ENCODE results near the gene RNLS.

The RNLS gene

DNA sequence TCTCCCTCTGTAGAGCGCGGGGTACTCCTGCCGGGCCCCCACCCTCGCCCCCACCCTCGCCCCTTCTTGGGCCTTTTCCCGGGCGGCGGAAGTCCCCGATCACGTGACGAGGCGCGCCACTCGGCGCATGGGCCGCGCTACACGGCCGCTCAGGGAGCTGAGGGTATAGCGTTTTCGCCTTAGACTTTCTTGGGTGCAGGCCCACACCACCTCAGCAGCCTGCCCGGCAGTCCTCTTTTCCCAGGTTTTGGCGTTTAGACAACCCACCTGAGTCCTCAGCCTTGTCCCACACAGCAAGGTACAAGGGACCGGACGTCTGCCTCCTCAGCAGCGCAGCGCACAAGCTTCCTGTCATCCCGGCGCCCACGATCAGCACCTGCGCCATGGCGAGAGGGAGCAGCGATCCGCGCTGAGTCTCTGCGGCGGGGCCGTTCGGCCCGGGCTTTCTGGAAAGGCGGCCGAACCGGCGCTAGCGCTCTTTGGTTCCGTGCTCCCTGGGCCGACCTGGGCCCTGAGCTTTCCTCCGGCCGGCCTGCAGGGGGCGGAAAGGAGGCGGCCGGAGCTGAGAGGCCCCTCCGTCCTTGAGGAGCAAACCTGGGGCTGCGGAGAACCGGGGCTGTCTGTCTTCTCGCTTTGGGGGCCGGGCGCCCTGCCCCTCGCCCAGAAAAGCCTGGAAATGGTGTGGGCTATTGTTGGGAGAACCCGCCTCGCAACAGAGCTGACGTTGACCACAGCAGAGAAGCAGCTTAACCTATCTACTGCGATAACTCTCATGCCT is at the start of gene RNLS:
TSS of gene RNLS (minus strand) at position 513 of the 778 bp plus-strand sequence.
- Mint-ChIP-seq H3K9me3 (no peaks in the 10 kb centered on the region), H3K4me1 (peaks cover 11% of the 10 kb centered on the region), H3K4me3 (peak within 1 kb of the TSS; percentile 86), H3K27ac (peak within 1 kb of the TSS; percentile 96), H3K36me3 (peaks cover 7% of the 10 kb centered on the region)
- peak; percentile 91 for ATAC-seq
- peak; percentile 59 to 87 for DNase-seq (ENCODE audit: low spot score in 2 of 2)

GRCh38 chr10:88624840-88625239 is 41.7 kb upstream of the RNLS start:
- Mint-ChIP-seq H3K4me3 (no peak overlapping the region), H3K9me3 (no peaks in the 10 kb centered on the region)

GRCh38 chr10:88623835-88624234 is 40.7 kb upstream of the RNLS start:
- H3K4me3 Mint-ChIP-seq: no peak overlapping the region
- H3K4me1 Mint-ChIP-seq: no peaks in the 10 kb centered on the region
- H3K27ac Mint-ChIP-seq: no peak overlapping the region
- no peak for DNase-seq (ENCODE audit: low spot score in 2 of 2)
- no peak for ATAC-seq
- H3K36me3 Mint-ChIP-seq: no peaks in the 10 kb centered on the region
- no peaks in the 10 kb centered on the region for H3K9me3 Mint-ChIP-seq

More at GRCh38 chr10:88624840-88625239, 41.7 kb upstream of the RNLS start:
- ATAC-seq (no peak), DNase-seq (ENCODE audit: low spot score in 2 of 2) (no peak)
- Mint-ChIP-seq H3K4me1 (no peaks in the 10 kb centered on the region), H3K36me3 (no peaks in the 10 kb centered on the region), H3K27ac (no peak overlapping the region)

DNA sequence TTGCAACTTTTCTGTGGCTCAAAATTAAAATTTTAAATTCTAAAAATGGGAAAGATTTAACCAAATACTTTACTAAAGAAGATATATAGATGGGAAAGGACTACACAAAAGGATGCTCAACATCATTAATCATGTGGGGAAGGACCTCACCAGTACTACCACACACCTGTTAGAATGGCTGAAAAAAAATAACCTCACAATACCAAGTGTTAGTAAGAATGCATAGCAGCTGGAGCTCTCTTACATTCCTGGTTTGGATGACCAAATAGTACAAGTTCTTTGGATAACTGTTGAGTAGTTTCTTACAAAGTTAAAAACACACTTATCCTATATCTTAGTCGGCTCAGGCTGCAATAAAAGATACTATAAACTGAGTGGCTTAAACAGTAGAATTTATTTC is 37.3 kb upstream of the RNLS start:
- Mint-ChIP-seq H3K36me3 (no peaks in the 10 kb centered on the region), H3K4me1 (no peaks in the 10 kb centered on the region), H3K9me3 (no peaks in the 10 kb centered on the region), H3K4me3 (no peak overlapping the region), H3K27ac (no peak overlapping the region)
- ATAC-seq (no peak), DNase-seq (ENCODE audit: low spot score in 2 of 2) (no peak)

DNA sequence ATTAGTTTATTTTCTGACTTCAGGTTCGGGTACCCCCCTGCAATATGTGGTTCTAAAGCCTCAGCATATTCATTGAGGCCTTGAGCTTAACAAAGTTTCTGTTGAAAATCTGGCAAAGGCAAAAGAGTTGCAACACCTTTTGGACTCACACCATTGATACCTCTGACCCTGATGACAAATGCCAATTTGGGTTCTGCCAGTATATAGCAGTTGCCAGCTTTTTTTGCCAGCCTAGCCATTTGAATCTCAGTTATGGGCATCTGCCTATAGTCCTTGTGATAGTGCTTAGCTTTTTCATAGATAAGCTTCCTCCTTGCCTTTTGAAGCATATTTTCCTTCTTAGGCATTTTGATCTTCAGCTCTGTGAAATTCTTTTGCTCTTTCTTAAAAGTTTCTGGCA is 35.4 kb upstream of the RNLS start:
- H3K4me3 Mint-ChIP-seq: no peak overlapping the region
- no peaks in the 10 kb centered on the region for H3K36me3 Mint-ChIP-seq
- H3K9me3 Mint-ChIP-seq: no peaks in the 10 kb centered on the region
- H3K4me1 Mint-ChIP-seq: no peaks in the 10 kb centered on the region
- ATAC-seq (no peak), DNase-seq (ENCODE audit: low spot score in 2 of 2) (no peak)
- no peak overlapping the region for H3K27ac Mint-ChIP-seq

GRCh38 chr10:88617772-88618300 is 34.7 kb upstream of the RNLS start:
- Mint-ChIP-seq H3K4me1 (no peaks in the 10 kb centered on the region), H3K9me3 (no peaks in the 10 kb centered on the region), H3K27ac (no peak overlapping the region), H3K36me3 (no peaks in the 10 kb centered on the region), H3K4me3 (no peak overlapping the region)
- DNase-seq (ENCODE audit: low spot score in 2 of 2) (no peak), ATAC-seq (no peak)

- Mint-ChIP-seq H3K4me1 (no peaks in the 10 kb centered on the region), H3K9me3 (no peaks in the 10 kb centered on the region), H3K4me3 (no peak overlapping the region), H3K36me3 (no peaks in the 10 kb centered on the region), H3K27ac (no peak overlapping the region)
- no peak for ATAC-seq
- no peak for DNase-seq (ENCODE audit: low spot score in 2 of 2)
Measured at GRCh38 chr10:88616250-88616977, 33.3 kb upstream of the RNLS start.

- ATAC-seq (no peak), DNase-seq (ENCODE audit: low spot score in 2 of 2) (no peak)
- Mint-ChIP-seq H3K36me3 (no peaks in the 10 kb centered on the region), H3K4me1 (no peaks in the 10 kb centered on the region), H3K4me3 (no peak overlapping the region), H3K9me3 (no peaks in the 10 kb centered on the region), H3K27ac (no peak overlapping the region)
Measured at GRCh38 chr10:88608780-88609179, 25.7 kb upstream of the RNLS start.

DNA sequence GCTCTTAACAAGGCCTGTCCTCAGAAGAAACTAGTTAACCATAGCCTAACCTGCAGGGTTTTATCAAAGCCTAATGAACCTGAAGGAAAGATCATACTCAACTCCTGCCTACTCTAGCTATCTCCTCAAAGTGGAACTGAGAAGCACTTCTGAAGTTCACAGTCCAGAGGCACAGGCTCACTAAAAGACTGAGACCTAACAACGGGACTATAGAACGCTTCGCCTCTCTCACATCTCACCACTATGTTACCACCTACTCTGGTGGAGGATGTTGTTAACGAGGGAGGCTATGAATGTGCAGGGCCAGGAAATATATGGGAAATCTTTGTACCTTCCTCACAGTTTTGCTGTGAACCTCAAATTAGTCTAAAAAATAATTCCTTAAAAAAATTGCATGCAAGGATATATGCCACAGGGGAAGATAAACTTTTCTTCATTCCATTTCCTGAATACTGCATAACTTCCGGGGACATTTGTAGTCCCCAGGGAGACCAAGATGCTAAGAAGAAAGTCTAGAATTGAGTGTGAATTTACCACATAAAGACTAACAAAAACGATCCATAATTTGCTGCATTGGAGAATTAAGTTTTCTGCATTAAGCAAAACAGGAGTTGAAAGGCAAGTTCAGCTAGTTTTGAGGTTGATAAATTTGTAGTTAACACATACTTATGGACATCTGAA is 25.1 kb upstream of the RNLS start:
- H3K4me1 Mint-ChIP-seq: no peaks in the 10 kb centered on the region
- DNase-seq (ENCODE audit: low spot score in 2 of 2) (no peak), ATAC-seq (no peak)
- H3K36me3 Mint-ChIP-seq: no peaks in the 10 kb centered on the region
- no peak overlapping the region for H3K4me3 Mint-ChIP-seq
- H3K9me3 Mint-ChIP-seq: no peaks in the 10 kb centered on the region
- no peak overlapping the region for H3K27ac Mint-ChIP-seq

DNA sequence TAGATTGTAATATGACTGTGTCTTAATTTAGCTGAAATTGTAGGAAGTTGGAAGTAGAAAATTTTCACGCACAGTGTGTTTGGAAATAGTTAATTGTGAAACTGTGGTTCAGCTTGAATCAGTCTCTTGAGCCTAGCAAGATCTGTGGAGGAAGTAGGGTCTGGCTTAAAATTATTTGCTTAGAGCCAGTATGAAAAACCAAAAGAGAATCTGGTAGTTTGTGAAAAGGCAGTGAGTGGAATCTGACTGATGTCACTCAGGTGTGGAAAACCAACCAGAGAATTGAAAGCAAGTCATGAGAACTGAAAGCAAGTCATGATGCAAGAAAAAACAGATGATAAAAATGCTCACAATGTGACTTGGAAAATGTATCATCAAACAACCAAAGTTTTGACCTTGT is 14.9 kb upstream of the RNLS start:
- ATAC-seq (no peak), DNase-seq (ENCODE audit: low spot score in 2 of 2) (no peak)
- Mint-ChIP-seq H3K9me3 (no peaks in the 10 kb centered on the region), H3K4me1 (no peaks in the 10 kb centered on the region), H3K27ac (no peak overlapping the region), H3K4me3 (no peak overlapping the region), H3K36me3 (no peaks in the 10 kb centered on the region)

DNA sequence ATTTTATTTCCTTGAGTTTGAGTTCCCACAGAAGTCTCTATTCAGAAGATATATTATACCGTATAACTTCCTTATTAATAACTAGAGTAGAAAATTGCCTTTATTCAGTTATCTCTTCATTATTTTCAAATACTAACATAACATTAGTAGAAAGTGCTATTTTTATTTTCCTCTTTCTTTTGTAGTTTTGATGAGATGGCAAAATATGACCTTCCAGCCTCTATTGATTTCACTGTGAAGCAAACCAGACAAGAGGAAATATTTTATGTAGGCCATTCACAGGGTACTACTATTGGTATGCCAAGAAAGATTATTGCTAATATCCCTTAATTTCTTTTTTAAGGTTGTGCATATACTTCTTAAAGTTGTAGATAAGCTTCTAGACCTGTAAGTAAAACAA is 11.4 kb upstream of the RNLS start:
- Mint-ChIP-seq H3K9me3 (no peaks in the 10 kb centered on the region), H3K27ac (no peak overlapping the region), H3K36me3 (no peaks in the 10 kb centered on the region), H3K4me3 (no peak overlapping the region), H3K4me1 (no peaks in the 10 kb centered on the region)
- ATAC-seq: no peak
- DNase-seq (ENCODE audit: low spot score in 2 of 2): no peak

- Mint-ChIP-seq H3K36me3 (no peaks in the 10 kb centered on the region), H3K9me3 (no peaks in the 10 kb centered on the region), H3K4me1 (no peaks in the 10 kb centered on the region), H3K4me3 (no peak overlapping the region), H3K27ac (no peak overlapping the region)
- no peak for DNase-seq (ENCODE audit: low spot score in 2 of 2)
- ATAC-seq: no peak
Measured at GRCh38 chr10:88592906-88593305, 9.8 kb upstream of the RNLS start.

DNA sequence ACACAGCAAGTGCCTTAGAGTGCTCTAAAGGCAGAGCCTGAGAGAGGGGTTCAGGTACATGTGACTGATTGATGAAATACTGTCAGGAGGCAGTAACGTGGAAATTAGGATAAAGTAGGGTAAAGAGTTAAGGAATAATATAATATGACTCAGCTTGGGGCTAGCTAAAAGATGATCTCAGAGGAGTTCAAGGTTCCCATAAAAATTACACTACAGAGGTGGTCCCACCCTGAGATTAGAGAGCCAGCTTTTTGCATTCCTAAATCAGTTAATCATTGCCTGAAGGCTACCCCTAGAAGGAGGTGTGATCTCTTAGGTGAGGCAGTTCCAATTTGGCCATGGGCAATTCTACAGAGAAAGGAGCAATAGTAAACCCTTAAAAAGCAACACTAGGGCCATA is 9.3 kb upstream of the RNLS start:
- no peaks in the 10 kb centered on the region for H3K9me3 Mint-ChIP-seq
- H3K27ac Mint-ChIP-seq: no peak overlapping the region
- no peak overlapping the region for H3K4me3 Mint-ChIP-seq
- DNase-seq (ENCODE audit: low spot score in 2 of 2): no peak
- H3K4me1 Mint-ChIP-seq: no peaks in the 10 kb centered on the region
- no peaks in the 10 kb centered on the region for H3K36me3 Mint-ChIP-seq
- no peak for ATAC-seq

- Mint-ChIP-seq H3K9me3 (no peaks in the 10 kb centered on the region), H3K27ac (no peak within 1 kb of the TSS), H3K4me1 (peaks cover 11% of the 10 kb centered on the region), H3K36me3 (peaks cover 7% of the 10 kb centered on the region), H3K4me3 (no peak within 1 kb of the TSS)
- DNase-seq (ENCODE audit: low spot score in 2 of 2) (no peak), ATAC-seq (no peak)
Measured at GRCh38 chr10:88586462-88586861, 3.3 kb upstream of the RNLS start, which contains the start of gene LIPJ. Gene LIPJ, plus strand, starts transcription at chr10:88586762. Its CDS starts 3,926 bp downstream, at chr10:88590688.

DNA sequence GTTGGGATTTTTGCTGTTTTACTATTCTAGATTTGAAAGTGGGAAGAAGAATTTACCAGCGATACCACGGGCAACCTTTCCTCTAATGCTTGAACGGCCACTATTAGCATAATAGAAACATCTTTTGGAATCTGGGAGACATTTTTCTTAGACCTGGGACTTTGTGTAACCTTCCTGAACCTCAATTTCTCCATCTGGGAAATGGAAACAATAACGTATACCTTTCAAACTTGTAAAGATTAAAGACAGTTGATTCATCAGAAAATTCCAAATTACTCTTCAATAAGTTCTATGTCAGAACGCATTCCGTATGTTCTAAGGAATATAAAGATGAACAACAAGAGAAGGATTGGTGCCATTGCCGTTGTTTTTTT is 453 bp upstream of the RNLS start:
- peak overlapping the region; percentile 86 for H3K4me3 Mint-ChIP-seq
- peak overlapping the region; percentile 96 for H3K27ac Mint-ChIP-seq
- H3K4me1 Mint-ChIP-seq: peaks cover 11% of the 10 kb centered on the region
- no peak for ATAC-seq
- H3K9me3 Mint-ChIP-seq: no peaks in the 10 kb centered on the region
- peaks cover 7% of the 10 kb centered on the region for H3K36me3 Mint-ChIP-seq
- no peak for DNase-seq (ENCODE audit: low spot score in 2 of 2)

Data from stimulated activated effector memory CD8-positive, alpha-beta T cell treated with anti-CD3 and anti-CD28 coated beads, Interleukin-12 subunit alpha, Interleukin-12 subunit beta, amount 100 ng/mL, for 72 hours (primary cell).